Measurements from ENCODE around the gene MCF2L2. TPM values are rescaled to one million over a fixed set of nuclear protein-coding genes. Genes with fewer than 3 reads are reported as not detected.

Gene MCF2L2
- total and polyA plus RNA-seq, 9 of the 15 experiments (the other 6 are each of a cell fraction or from before 2014, with no cell fraction given) = 0.56 to 4.2 (median 3.0) TPM

- H3K9ac ChIP-seq (ENCODE audit: insufficient read depth in 1 of 2, low read depth in 2 of 2, low read length in 2 of 2) = no peak overlapping the region
- ATAC-seq (no peak), DNase-seq (ENCODE audit: extremely low read depth in 1 of 4, low spot score in 3 of 4) (no peak), FAIRE-seq (no peak)
- no peaks in the 10 kb centered on the region; the same call in 2 of the 3 replicates for H3K36me3 ChIP-seq (ENCODE audit: control insufficient read depth, insufficient read depth, low read length)
- no peak overlapping the region for H2AFZ ChIP-seq (ENCODE audit: low read depth, low read length)
- ChIA-PET CTCF (ENCODE audit: low intra/inter-chr PET ratio) (interaction anchor here (0.7 kb wide), 1 partner anchor 15 kb away, joined by 3 read pairs; no protein-coding TSS in a partner anchor), POLR2A (interaction anchor here (0.8 kb wide), 1 partner anchor 9 kb away, joined by 3 read pairs; no protein-coding TSS in a partner anchor)
- no peak overlapping the region for H3K4me2 ChIP-seq (ENCODE audit: insufficient read depth, low read length)
- H3K27me3 ChIP-seq (ENCODE audit: control insufficient read depth in 2 of 2, insufficient read depth in 2 of 2, low read length in 2 of 2) = no peaks in the 10 kb centered on the region
- H3K9me3 ChIP-seq (replicated peaks; ENCODE audit: control insufficient read depth, insufficient read depth, low read depth, low read length) = 0 out of 2 replicates have a peak, but pooled peaks cover 2% of the 10 kb centered on the region
- no TSS peak for BruUV-seq (replicated peaks)
- in situ Hi-C loops (cut with MboI) = no loop called here
- no peaks in the 10 kb centered on the region for H3K79me2 ChIP-seq (ENCODE audit: control insufficient read depth, insufficient read depth, low read length)
- intact Hi-C loops (cut with micrococcal nuclease) = no loop called here
- H3K9me1 ChIP-seq (ENCODE audit: control insufficient read depth, insufficient read depth, low read length) = no peaks in the 10 kb centered on the region
- H3K4me3 ChIP-seq = no peak overlapping the region
- H4K20me1 ChIP-seq (replicated peaks; ENCODE audit: control insufficient read depth, insufficient read depth, low read length) = no peaks in the 10 kb centered on the region
- peaks cover 0 to 3% of the 10 kb centered on the region in 2 experiments; a peak in 1 of 5 replicates for H3K4me1 ChIP-seq (replicated peaks in 1 of 2; ENCODE audit: control insufficient read depth in 2 of 2, insufficient read depth in 2 of 2, low read length in 2 of 2)
- no peak overlapping the region for H3K27ac ChIP-seq (ENCODE audit: extremely low read depth, low read depth, low read length)
- TF ChIP-seq BRD9 (IDR thresholded peaks at IDR 0.05; ENCODE audit: low read depth, partially characterized antibody) = no peak
- TF ChIP-seq POLR2AphosphoS2 (IDR thresholded peaks at IDR 0.05; ENCODE audit: low read length) = no peak
- TF ChIP-seq SRSF3 (IDR thresholded peaks at IDR 0.05; ENCODE audit: insufficient read depth, low read length) = no peak
- TF ChIP-seq GABPB2 (CRISPR knock-in tag; conservative IDR thresholded peaks at IDR 0.05) = no peak
- peak in 1 of 2 experiments; percentile 91; a peak in 2 of 3 replicates for TF ChIP-seq CBX3 (IDR thresholded peaks at IDR 0.05; ENCODE audit: borderline replicate concordance in 1 of 2, low read length in 2 of 2)
- TF ChIP-seq XRCC3 (IDR thresholded peaks at IDR 0.05) = no peak
- no peak for TF ChIP-seq SPI1 (IDR thresholded peaks at IDR 0.05; ENCODE audit: borderline replicate concordance, low read depth, low read length)
- TF ChIP-seq ZNF224 (CRISPR knock-in tag; IDR thresholded peaks at IDR 0.05) = no peak
- TF ChIP-seq ZFP30 (CRISPR knock-in tag; IDR thresholded peaks at IDR 0.05; ENCODE audit: borderline replicate concordance) = no peak
- peak; percentile 75; the same call in 1 of the 2 replicates for TF ChIP-seq CBX5 (IDR thresholded peaks at IDR 0.05; ENCODE audit: borderline replicate concordance, low read depth)
- TF ChIP-seq GTF2E2 (tag; IDR thresholded peaks at IDR 0.05) = no peak
- TF ChIP-seq ZNF561 (CRISPR knock-in tag; conservative IDR thresholded peaks at IDR 0.05) = no peak
- TF ChIP-seq RB1 (IDR thresholded peaks at IDR 0.05; ENCODE audit: low read depth) = no peak
- no peak for TF ChIP-seq HLTF (IDR thresholded peaks at IDR 0.05)
- peak in 1 of 2 experiments; percentile 65; a peak in 1 of 4 replicates for TF ChIP-seq TRIM24 (IDR thresholded peaks at IDR 0.05)
- TF ChIP-seq SLC30A9 (CRISPR knock-in tag; IDR thresholded peaks at IDR 0.05) = no peak
- no peak for TF ChIP-seq KDM4B (IDR thresholded peaks at IDR 0.05; ENCODE audit: borderline replicate concordance in 2 of 2, low read depth in 1 of 2)
- peak; percentile 42; the same call in 1 of the 2 replicates for TF ChIP-seq ZNF507 (tag; conservative IDR thresholded peaks at IDR 0.05)
- TF ChIP-seq NFXL1 (CRISPR knock-in tag; IDR thresholded peaks at IDR 0.05) = no peak
- TF ChIP-seq TRIM28 (IDR thresholded peaks at IDR 0.05) = peak; percentile 94
- TF ChIP-seq SIX5 (IDR thresholded peaks at IDR 0.05; ENCODE audit: borderline replicate concordance in 1 of 2, insufficient read depth in 1 of 2, low read depth in 1 of 2, low read length in 2 of 2) = no peak
Measured at GRCh38 chr3:183203670-183204069, 224.7 kb downstream of the MCF2L2 start.
